ENCODE results near the gene PCDH17.

DNA sequence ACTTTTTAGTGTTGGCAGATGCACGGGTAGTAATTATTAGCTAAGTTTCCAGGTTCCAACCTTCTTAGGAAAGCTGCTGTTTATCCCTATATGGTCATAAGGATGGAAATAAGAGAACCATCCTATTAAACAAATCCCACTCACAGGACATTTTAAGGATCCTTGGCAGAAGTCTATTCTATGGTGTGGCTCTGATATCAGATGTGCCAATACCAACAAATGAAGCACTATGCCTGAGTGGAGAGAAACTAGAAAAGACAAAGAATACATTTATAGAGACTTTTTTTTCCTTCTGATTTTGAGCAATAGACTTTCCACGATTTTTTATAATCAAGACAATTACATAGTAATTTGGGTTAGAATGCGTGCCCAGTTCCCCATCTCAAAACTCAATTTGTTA is 12.6 kb downstream of the PCDH17 start:
- TF ChIP-seq, protein P1, sequence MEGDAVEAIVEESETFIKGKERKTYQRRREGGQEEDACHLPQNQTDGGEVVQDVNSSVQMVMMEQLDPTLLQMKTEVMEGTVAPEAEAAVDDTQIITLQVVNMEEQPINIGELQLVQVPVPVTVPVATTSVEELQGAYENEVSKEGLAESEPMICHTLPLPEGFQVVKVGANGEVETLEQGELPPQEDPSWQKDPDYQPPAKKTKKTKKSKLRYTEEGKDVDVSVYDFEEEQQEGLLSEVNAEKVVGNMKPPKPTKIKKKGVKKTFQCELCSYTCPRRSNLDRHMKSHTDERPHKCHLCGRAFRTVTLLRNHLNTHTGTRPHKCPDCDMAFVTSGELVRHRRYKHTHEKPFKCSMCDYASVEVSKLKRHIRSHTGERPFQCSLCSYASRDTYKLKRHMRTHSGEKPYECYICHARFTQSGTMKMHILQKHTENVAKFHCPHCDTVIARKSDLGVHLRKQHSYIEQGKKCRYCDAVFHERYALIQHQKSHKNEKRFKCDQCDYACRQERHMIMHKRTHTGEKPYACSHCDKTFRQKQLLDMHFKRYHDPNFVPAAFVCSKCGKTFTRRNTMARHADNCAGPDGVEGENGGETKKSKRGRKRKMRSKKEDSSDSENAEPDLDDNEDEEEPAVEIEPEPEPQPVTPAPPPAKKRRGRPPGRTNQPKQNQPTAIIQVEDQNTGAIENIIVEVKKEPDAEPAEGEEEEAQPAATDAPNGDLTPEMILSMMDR (conservative IDR thresholded peaks at IDR 0.05; ENCODE audit: low read depth, low read length) = no peak
- no peak for TF ChIP-seq EZH2phosphoT487 (IDR thresholded peaks at IDR 0.05; ENCODE audit: borderline replicate concordance, low read length)
